IMR-90 (cell line): ENCODE data around the gene FOXK2. TPM values are rescaled to one million over a fixed set of nuclear protein-coding genes. Genes with fewer than 3 reads are reported as not detected.

Experiments
- ATAC-seq: fragments of 200-7000 bp; cut with Tn5 transposase; 2 replicates; pipeline ENCODE4 v1.9.1; 2020; ENCODE audit warnings: low read depth, mild to moderate bottlenecking, moderate library complexity
- BruUV-seq: library from RNA; stranded (reverse); fragments of 400-500 nt; replicated peaks from 2 replicates; lab custom pipeline; 2021; lab: Mats Ljungman, UMichigan
- CTCF ChIA-PET: fragments of 300-600 bp; formaldehyde crosslinking; extraction: SDS; loops from one replicate; lab custom pipeline; 2021; ENCODE audit warnings: antibody characterized with exemption; lab: Yijun Ruan, JAX
- POLR2A ChIA-PET: fragments of 300-600 bp; sonication (Branson Sonifier 250); formaldehyde crosslinking; loops from one replicate; lab custom pipeline; 2022; ENCODE audit warnings: antibody characterized with exemption; ENCODE audit not compliant: unreplicated experiment; lab: Charles Lee
- DNase-seq: peaks from one replicate; pipeline ENCODE4 v3.0.0; 2013
- H2AFZ ChIP-seq: replicated peaks from 2 replicates; pipeline ENCODE3; 2013; ENCODE audit warnings: low read length, mild to moderate bottlenecking; ENCODE audit not compliant: poor library complexity
- H2AK5ac ChIP-seq: 2 replicates; pipeline ENCODE4 v1.6.1; 2013; ENCODE audit warnings: low read depth, low read length, inconsistent platforms
- H2AK9ac ChIP-seq: replicated peaks from 2 replicates; pipeline ENCODE3; 2013; ENCODE audit warnings: mild to moderate bottlenecking, low read depth, low read length, moderate library complexity; ENCODE audit not compliant: poor library complexity
- H2BK120ac ChIP-seq: 2 replicates; pipeline ENCODE4 v1.6.1; 2013; ENCODE audit warnings: low read depth, low read length, inconsistent platforms
- H2BK15ac ChIP-seq: 3 replicates; pipeline ENCODE4 v1.6.1; 2013; ENCODE audit warnings: low read depth, low read length, inconsistent platforms
- H2BK20ac ChIP-seq: 2 replicates; pipeline ENCODE4 v1.6.1; 2013; ENCODE audit warnings: low read depth, mild to moderate bottlenecking, inconsistent platforms, low read length, moderate library complexity
- H2BK5ac ChIP-seq: 2 replicates; pipeline ENCODE4 v1.6.1; 2013; ENCODE audit warnings: mild to moderate bottlenecking, low read depth, low read length, inconsistent platforms; ENCODE audit not compliant: poor library complexity, severe bottlenecking
- H3K14ac ChIP-seq: replicated peaks from 2 replicates; pipeline ENCODE4 v1.6.1; 2013; ENCODE audit warnings: low read depth, low read length, inconsistent platforms
- H3K18ac ChIP-seq: 2 replicates; pipeline ENCODE4 v1.6.1; 2013; ENCODE audit warnings: low read depth, low read length, control low read depth
- H3K23ac ChIP-seq: 2 replicates; pipeline ENCODE4 v1.6.1; 2013; ENCODE audit warnings: low read depth, low read length, inconsistent platforms
- H3K27ac ChIP-seq: 2 replicates; pipeline ENCODE4 v1.5.1; 2013; ENCODE audit warnings: mild to moderate bottlenecking, control low read depth, low read length; ENCODE audit not compliant: insufficient read depth
- H3K27me3 ChIP-seq: 2 replicates; pipeline ENCODE4 v1.6.1; 2013; ENCODE audit warnings: low read length; ENCODE audit not compliant: control insufficient read depth, insufficient read depth
- H3K36me3 ChIP-seq: 2 replicates; pipeline ENCODE4 v1.6.1; 2013; ENCODE audit warnings: low read length, mixed read lengths; ENCODE audit not compliant: control insufficient read depth, insufficient read depth
- H3K4ac ChIP-seq: 2 replicates; pipeline ENCODE4 v1.6.1; 2013; ENCODE audit warnings: low read depth, low read length, inconsistent platforms
- H3K4me1 ChIP-seq: 2 replicates; pipeline ENCODE4 v1.6.1; 2013; ENCODE audit warnings: low read length, mixed read lengths; ENCODE audit not compliant: control insufficient read depth, insufficient read depth
- H3K4me2 ChIP-seq: 2 replicates; pipeline ENCODE4 v1.6.1; 2013; ENCODE audit warnings: low read depth, mild to moderate bottlenecking, control low read depth, low read length, moderate library complexity
- H3K4me3 ChIP-seq: 2 replicates; pipeline ENCODE4 v1.5.1; 2013; ENCODE audit warnings: low read depth, mild to moderate bottlenecking, control low read depth, low read length, moderate library complexity; ENCODE audit not compliant: insufficient read depth
- H3K56ac ChIP-seq: 2 replicates; pipeline ENCODE4 v1.6.1; 2013; ENCODE audit warnings: low read length, inconsistent platforms; ENCODE audit not compliant: insufficient read depth; ENCODE audit errors: extremely low read depth
- H3K79me1 ChIP-seq, 2 experiments: 2 replicates each; pipeline ENCODE4 v1.6.1; 2013; ENCODE audit warnings: low read length in 2 of 2, inconsistent platforms in 1 of 2, low read depth in 1 of 2
- H3K9ac ChIP-seq: 2 replicates; pipeline ENCODE4 v1.6.1; 2013; ENCODE audit warnings: low read depth, low read length, control low read depth
- H3K9me1 ChIP-seq: 2 replicates; pipeline ENCODE4 v1.6.1; 2013; ENCODE audit warnings: low read length, inconsistent platforms; ENCODE audit not compliant: insufficient read depth
- H3K9me3 ChIP-seq: 2 replicates; pipeline ENCODE4 v1.6.1; 2013; ENCODE audit warnings: low read length; ENCODE audit not compliant: control insufficient read depth, insufficient read depth
- H4K20me1 ChIP-seq: 2 replicates; pipeline ENCODE4 v1.6.1; 2013; ENCODE audit warnings: low read length, inconsistent platforms; ENCODE audit not compliant: insufficient read depth
- H4K5ac ChIP-seq: 2 replicates; pipeline ENCODE4 v1.6.1; 2013; ENCODE audit warnings: mild to moderate bottlenecking, low read depth, low read length, control low read depth
- H4K8ac ChIP-seq, 2 experiments: 2 replicates each; pipeline ENCODE4 v1.6.1; 2013; ENCODE audit warnings: low read depth in 2 of 2, low read length in 2 of 2, control low read depth in 1 of 2, inconsistent platforms in 1 of 2
- H4K91ac ChIP-seq: 2 replicates; pipeline ENCODE4 v1.6.1; 2013; ENCODE audit warnings: low read depth, low read length, inconsistent platforms; ENCODE audit not compliant: insufficient read depth
- BHLHE40 ChIP-seq: fragments of 150-350 bp; IDR thresholded peaks from 2 replicates; pipeline ENCODE4 v1.6.1; 2016; ENCODE audit warnings: mild to moderate bottlenecking, low read depth, low read length
- CEBPB ChIP-seq: IDR thresholded peaks from 2 replicates; pipeline ENCODE4 v1.6.1; 2012; ENCODE audit warnings: low read depth, low read length, improper control_type of control experiment
- FOS ChIP-seq: fragments of 150-350 bp; IDR thresholded peaks from 2 replicates; pipeline ENCODE4 v1.6.1; 2016; ENCODE audit warnings: low read depth, low read length
- MAFK ChIP-seq: IDR thresholded peaks from 2 replicates; pipeline ENCODE4 v1.6.1; 2012; ENCODE audit warnings: low read depth, low read length, improper control_type of control experiment
- MXI1 ChIP-seq: IDR thresholded peaks from 2 replicates; pipeline ENCODE4 v1.6.1; 2012; ENCODE audit warnings: low read depth, mild to moderate bottlenecking, low read length, moderate library complexity, borderline replicate concordance
- NFE2L2 ChIP-seq: fragments of 150-350 bp; IDR thresholded peaks from 2 replicates; pipeline ENCODE4 v1.6.1; 2016; ENCODE audit warnings: low read depth, mild to moderate bottlenecking, low read length
- POLR2A ChIP-seq: IDR thresholded peaks from 2 replicates; pipeline ENCODE4 v1.6.1; 2012; ENCODE audit warnings: mild to moderate bottlenecking, low read depth, low read length
- RCOR1 ChIP-seq: IDR thresholded peaks from 2 replicates; pipeline ENCODE4 v1.6.1; 2012; ENCODE audit warnings: mild to moderate bottlenecking, low read length, improper control_type of control experiment; ENCODE audit not compliant: insufficient replicate concordance
- RFX5 ChIP-seq: IDR thresholded peaks from 2 replicates; pipeline ENCODE4 v1.8.0; 2012; ENCODE audit warnings: low read depth, mild to moderate bottlenecking, low read length, moderate library complexity
- WGBS, 2 experiments: methylation state at CpG; one replicate each; pipeline versions ENCODE4 v1.1.5 to v1.1.7; 2013; ENCODE audit warnings: missing lambda C conversion rate in 2 of 2; ENCODE audit not compliant: insufficient read length in 1 of 2; ENCODE audit errors: extremely low coverage in 2 of 2; 5-methylcytosine and 5-hydroxymethylcytosine counted together
- dilution Hi-C: fragments of 300-500 bp; cut with HindIII; formaldehyde crosslinking; loops from one replicate; pipeline ENCODE4 v1.14.3; 2018; ENCODE audit warnings: low sequenced_read_pairs; ENCODE audit not compliant: unreplicated experiment
- in situ Hi-C: fragments of 300-500 bp; cut with MboI; formaldehyde crosslinking; loops from 3 replicates; pipeline ENCODE4 v1.14.3; 2019; ENCODE audit warnings: low sequenced_read_pairs, inconsistent platforms, mixed read lengths
- intact Hi-C: fragments of 100-400 bp; cut with micrococcal nuclease; formaldehyde crosslinking; loops from 2 replicates; pipeline ENCODE4 v1.10.0; 2022
- polyA plus RNA-seq, 3 experiments: library from polyadenylated mRNA; depleted of rRNA; stranded (reverse); fragments of >200 nt; gene quantifications; 2 replicates each; pipeline ENCODE4 v1.2.3, GENCODE V29; 2012; ENCODE audit warnings: low replicate concordance in 1 of 3
- total RNA-seq: library from RNA; depleted of rRNA; stranded (reverse); fragments of >200 nt; gene quantifications from 2 replicates; pipeline ENCODE4 v1.2.3, GENCODE V29; 2012
- TF ChIP-seq, protein P1 (sequence below): fragments of 150-350 bp; IDR thresholded peaks from 2 replicates; pipeline ENCODE4 v1.6.1; 2017; ENCODE audit warnings: mild to moderate bottlenecking, antibody characterized with exemption, low read length, low read depth
- TF ChIP-seq, protein P2 (sequence below): fragments of 150-350 bp; IDR thresholded peaks from 2 replicates; pipeline ENCODE4 v1.6.1; 2016; ENCODE audit warnings: low read depth, mild to moderate bottlenecking, low read length, moderate library complexity, borderline replicate concordance
- TF ChIP-seq, protein P3 (sequence below): conservative IDR thresholded peaks from 2 replicates; pipeline ENCODE4 v1.5.1; 2012; ENCODE audit warnings: mild to moderate bottlenecking, low read depth, low read length, improper control_type of control experiment

The FOXK2 gene
- total and polyA plus RNA-seq, 2 of the 4 experiments (the other 2 are of a cell fraction), result 12.5 to 20.0 TPM

DNA sequence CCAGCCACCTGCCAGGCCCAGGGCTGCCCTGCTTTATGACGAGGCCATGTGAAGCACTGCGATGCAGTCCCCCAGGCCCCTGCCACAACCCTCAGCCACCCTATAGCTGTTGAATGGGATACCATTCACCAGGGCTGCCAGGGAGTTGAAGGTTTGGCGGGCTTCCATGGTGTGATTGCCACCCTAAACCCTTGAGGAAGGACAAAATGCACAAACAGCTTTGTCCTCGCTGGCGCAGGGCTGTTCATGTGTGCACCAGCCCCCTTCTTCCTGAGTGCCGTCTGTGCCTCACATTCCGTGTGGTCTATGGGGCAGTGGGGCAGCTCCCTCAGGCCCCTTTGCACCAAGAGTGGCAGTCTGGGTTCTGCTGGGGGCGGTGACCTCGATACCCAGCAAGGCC, 35.7 kb upstream of the FOXK2 start:
- H2BK15ac ChIP-seq, result no peak overlapping the region
- ATAC-seq (no peak), DNase-seq (no peak)
- H3K56ac ChIP-seq, result no peak overlapping the region
- no peak overlapping the region for H3K4me3 ChIP-seq
- H2AFZ ChIP-seq, result no peak overlapping the region
- H3K18ac ChIP-seq, result no peak overlapping the region
- no peak overlapping the region for H4K5ac ChIP-seq
- ChIA-PET POLR2A (no interaction called here), CTCF (interaction anchor here (0.7 kb wide), 1 partner anchor 11 kb away, joined by 4 read pairs; no protein-coding TSS in a partner anchor)
- H2AK9ac ChIP-seq, result no peak overlapping the region
- H3K4ac ChIP-seq, result no peak overlapping the region
- H3K9me1 ChIP-seq, result no peaks in the 10 kb centered on the region
- dilution Hi-C loops, result no loop called here
- no peak overlapping the region for H2BK5ac ChIP-seq
- TF ChIP-seq, protein P1, sequence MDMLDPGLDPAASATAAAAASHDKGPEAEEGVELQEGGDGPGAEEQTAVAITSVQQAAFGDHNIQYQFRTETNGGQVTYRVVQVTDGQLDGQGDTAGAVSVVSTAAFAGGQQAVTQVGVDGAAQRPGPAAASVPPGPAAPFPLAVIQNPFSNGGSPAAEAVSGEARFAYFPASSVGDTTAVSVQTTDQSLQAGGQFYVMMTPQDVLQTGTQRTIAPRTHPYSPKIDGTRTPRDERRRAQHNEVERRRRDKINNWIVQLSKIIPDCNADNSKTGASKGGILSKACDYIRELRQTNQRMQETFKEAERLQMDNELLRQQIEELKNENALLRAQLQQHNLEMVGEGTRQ, result no peak
- TF ChIP-seq MXI1 (no peak), POLR2A (no peak), BHLHE40 (no peak), RFX5 (no peak), NFE2L2 (no peak), RCOR1 (no peak), FOS (no peak), CEBPB (no peak), MAFK (no peak)
- TF ChIP-seq, protein P2, sequence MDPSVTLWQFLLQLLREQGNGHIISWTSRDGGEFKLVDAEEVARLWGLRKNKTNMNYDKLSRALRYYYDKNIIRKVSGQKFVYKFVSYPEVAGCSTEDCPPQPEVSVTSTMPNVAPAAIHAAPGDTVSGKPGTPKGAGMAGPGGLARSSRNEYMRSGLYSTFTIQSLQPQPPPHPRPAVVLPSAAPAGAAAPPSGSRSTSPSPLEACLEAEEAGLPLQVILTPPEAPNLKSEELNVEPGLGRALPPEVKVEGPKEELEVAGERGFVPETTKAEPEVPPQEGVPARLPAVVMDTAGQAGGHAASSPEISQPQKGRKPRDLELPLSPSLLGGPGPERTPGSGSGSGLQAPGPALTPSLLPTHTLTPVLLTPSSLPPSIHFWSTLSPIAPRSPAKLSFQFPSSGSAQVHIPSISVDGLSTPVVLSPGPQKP, result no peak
- TF ChIP-seq, protein P3, sequence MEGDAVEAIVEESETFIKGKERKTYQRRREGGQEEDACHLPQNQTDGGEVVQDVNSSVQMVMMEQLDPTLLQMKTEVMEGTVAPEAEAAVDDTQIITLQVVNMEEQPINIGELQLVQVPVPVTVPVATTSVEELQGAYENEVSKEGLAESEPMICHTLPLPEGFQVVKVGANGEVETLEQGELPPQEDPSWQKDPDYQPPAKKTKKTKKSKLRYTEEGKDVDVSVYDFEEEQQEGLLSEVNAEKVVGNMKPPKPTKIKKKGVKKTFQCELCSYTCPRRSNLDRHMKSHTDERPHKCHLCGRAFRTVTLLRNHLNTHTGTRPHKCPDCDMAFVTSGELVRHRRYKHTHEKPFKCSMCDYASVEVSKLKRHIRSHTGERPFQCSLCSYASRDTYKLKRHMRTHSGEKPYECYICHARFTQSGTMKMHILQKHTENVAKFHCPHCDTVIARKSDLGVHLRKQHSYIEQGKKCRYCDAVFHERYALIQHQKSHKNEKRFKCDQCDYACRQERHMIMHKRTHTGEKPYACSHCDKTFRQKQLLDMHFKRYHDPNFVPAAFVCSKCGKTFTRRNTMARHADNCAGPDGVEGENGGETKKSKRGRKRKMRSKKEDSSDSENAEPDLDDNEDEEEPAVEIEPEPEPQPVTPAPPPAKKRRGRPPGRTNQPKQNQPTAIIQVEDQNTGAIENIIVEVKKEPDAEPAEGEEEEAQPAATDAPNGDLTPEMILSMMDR, result no peak
- no peak overlapping the region for H3K9ac ChIP-seq
- H3K27me3 ChIP-seq, result no peaks in the 10 kb centered on the region
- no peak overlapping the region for H4K91ac ChIP-seq
- no peaks in the 10 kb centered on the region; the same call in 1 of the 2 replicates for H4K20me1 ChIP-seq
- no peaks in the 10 kb centered on the region for H3K9me3 ChIP-seq
- intact Hi-C loops, result no loop called here
- no peak overlapping the region for H4K8ac ChIP-seq
- H3K79me1 ChIP-seq, result no peaks in the 10 kb centered on the region
- H2BK20ac ChIP-seq, result no peak overlapping the region
- no peak overlapping the region for H3K27ac ChIP-seq
- no peak overlapping the region for H3K23ac ChIP-seq
- 92% methylated on average over 6 of the region's 9 CpGs; no CpG with 5 or more reads in 1 of the 2 experiments for WGBS, 2 experiments
- H3K4me2 ChIP-seq, result no peak overlapping the region
- H2BK120ac ChIP-seq, result no peak overlapping the region
- no TSS peak for BruUV-seq
- H3K14ac ChIP-seq, result no peak overlapping the region
- in situ Hi-C loops, result no loop called here
- peaks cover 69% of the 10 kb centered on the region for H3K36me3 ChIP-seq
- H3K4me1 ChIP-seq, result no peaks in the 10 kb centered on the region
- H2AK5ac ChIP-seq, result no peak overlapping the region
